Activated CD8-positive, alpha-beta memory T cell treated with anti-CD3 and anti-CD28 coated beads for 4 hours (primary cell): ENCODE results near the gene MANEAL.
"Not testable (repeated sequence)": the region's sequence is repeated elsewhere in the genome, so short reads cannot be mapped to it uniquely, and the experiment has no call there.

ENCODE experiments used
- DNase-seq, 2 donors: peaks; one replicate each; pipeline ENCODE4 v3.0.0-alpha.2; 2020; ENCODE audit warnings: low read depth in 2 of 2

Gene MANEAL, protein sequence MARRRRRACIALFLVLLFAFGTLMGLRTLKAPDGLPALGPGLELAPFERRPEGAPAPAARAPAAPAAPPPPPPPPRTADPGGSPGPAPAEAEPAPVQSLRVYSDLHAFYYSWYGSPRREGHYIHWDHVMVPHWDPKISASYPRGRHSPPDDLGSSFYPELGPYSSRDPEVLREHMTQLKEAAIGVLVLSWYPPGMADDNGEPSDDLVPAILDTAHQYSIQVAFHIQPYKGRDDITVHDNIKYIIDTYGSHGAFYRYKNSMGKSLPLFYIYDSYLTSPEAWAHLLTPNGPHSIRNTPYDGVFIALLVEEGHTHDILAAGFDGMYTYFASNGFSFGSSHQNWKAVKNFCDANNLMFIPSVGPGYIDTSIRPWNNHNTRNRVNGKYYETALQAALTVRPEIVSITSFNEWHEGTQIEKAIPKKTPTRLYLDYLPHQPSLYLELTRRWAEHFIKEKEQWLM

DNA sequence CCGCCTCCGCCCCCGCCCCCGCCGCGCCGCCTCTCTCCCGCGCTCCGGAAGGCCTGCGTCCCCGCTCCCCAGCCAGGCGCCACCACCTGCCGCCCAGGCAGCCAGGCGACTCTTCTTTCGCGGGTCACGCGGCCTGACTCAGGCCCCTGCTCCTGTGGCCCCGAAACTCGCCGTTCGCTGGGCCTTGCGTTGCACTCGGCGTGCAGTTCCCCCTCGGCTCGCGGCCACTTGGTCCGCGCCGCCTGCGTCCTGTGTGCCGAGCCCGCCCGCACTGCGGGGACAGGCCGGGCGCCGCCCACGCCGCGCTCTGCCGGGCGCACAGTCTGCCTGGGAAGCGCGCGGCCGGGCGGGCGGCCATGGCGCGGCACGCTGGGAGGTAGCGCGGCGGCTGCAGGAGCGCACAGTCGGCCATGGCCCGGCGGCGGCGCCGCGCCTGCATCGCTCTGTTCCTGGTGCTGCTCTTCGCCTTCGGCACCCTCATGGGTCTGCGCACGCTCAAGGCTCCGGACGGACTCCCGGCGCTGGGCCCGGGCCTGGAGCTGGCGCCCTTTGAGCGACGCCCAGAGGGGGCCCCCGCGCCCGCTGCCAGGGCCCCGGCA, at the start of gene MANEAL:
Gene MANEAL, plus strand, starts transcription at position 75 of the 599 bp plus-strand sequence. Its CDS starts 336 bp downstream, at position 411.
- no peak for DNase-seq

DNA sequence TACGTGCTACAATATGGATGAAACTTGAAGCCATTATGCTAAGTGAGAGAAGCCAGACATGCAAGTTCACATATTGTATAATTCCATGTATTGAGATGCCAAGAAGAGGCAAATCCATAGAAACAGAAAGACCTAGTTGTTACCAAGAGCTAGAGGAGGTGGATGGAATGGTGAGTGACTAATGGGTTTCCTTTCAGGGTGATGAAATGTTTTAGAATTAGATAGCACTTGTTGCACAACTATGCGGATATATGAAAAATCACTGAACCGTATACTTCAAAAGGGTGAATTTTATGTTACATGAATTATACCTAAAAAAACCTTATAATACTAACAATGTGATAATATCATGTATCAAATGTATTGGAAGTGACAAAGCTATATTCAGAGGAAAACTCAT, 46.8 kb upstream of the MANEAL start:
- DNase-seq, result no peak

DNA sequence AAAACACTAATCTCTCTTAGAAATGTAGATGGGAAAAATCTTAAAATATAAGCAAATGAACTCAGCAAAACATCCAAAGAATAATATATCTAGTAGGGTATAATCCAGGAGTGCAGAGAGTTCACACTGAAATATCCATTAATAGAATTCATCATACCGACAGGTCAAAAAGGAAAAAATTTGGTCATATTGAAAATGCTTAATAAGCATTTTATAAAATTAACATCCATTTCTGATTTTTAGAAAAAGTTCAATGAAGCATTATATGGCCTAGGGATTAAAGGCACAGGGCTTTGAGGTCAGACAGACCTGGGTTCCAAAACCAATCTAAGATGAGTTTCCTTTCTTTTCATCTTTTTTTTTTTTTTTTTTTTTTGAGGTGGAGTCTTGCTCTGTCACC, 45.1 kb upstream of the MANEAL start:
- DNase-seq, result no peak

DNA sequence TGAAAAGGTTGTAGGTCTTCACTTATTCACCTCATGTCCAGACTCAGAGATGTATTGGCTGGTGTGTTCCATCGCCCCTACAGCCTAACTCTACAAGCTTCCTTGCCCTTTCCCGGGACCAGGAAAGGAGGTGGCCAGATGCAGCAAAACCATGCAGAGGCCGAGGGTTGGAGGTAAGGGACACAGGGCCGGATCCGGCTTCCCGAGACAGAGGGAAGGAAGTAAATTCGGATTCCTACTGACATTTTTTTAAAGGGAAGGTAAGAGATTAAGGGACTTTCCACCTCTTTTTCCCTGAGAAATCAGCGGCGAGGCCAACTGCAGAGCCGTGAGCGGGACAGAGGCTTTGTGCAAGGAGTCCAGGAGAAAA, 41.4 kb upstream of the MANEAL start:
- no peak for DNase-seq

DNA sequence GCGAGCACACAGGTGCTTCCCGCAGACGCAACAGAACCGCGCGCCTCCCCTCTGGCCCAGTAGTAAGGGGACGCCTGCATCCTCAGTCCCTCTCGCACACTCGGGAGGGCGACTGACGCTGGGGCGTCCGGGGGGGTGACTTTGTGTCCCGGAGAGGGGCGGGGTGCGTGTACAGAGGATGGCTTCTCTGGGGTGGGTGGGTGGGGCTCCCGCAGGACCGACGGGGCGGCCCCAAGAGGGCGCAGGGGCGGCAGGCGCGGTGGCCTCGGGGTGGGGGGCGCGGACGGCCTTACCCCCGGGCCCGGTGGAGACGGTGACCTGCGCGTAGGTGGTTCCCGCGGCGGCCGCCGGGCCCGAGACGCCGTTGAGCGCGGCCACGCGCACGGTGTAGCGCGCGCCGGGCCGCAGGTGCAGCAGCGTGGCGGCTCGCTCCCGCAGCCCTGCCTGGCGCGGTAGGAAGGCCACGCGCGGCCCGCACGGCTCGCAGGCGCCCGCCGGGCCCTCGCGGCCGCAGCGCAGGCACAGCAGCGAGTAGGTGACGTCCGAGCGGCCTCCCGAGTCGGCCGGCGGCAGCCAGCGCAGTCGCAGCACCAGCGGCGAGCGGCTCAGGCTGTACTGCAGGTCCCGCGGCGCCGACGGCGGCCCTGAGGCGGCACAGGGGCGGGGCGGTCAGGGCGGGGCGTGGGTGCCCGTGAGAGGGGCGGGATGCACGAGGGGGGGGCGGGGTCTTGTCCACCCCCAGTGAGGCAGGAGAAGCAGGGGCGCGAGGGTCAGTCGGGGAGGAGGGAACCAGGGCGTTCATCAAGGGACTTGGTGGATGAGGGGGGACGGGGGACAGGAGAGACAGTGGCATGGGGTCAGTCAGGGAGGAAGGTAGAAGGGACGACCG, 40.8 kb upstream of the MANEAL start:
- DNase-seq, result no peak

DNA sequence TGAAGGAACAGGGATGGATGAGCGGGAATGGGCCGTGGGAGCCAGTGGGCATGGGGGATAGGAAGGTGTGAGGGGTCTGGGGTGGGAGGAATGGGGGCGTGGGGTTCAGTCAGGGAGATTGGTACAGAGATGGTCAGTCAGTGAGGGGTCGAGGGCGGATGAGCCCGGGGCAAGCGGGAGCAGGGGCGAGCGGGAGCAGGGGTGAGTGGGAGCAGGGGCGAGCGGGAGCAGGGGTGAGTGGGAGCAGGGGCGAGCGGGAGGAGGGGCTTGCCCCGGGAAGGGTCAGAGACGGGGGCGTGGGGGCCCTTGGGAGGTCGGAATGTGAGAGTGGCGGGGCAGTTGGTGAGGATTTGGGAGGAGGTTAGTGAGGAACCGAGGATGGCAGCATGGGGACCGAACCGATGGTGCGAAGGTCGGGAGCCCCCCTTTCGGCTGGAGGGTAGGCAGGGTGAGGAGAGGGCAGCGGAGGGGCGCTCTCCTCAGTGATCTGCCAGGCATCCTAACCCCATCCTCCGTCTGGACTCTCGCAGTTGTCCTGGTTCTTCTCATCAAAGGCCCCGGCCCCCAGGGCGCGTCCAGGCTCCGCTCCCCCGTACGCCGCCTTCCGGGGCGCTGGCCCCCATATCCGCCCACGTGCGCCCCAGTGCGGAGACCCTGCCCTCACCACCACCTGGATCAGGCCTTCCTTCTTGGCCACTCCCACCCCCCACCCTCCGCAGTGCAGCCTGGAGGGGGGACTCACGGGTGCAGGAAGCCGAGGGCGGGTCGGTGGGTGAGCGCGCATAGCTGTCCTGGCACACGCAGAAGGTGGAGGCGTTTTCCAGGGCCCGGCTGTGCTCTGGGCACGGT, 40.0 kb upstream of the MANEAL start:
- DNase-seq, result no peak

DNA sequence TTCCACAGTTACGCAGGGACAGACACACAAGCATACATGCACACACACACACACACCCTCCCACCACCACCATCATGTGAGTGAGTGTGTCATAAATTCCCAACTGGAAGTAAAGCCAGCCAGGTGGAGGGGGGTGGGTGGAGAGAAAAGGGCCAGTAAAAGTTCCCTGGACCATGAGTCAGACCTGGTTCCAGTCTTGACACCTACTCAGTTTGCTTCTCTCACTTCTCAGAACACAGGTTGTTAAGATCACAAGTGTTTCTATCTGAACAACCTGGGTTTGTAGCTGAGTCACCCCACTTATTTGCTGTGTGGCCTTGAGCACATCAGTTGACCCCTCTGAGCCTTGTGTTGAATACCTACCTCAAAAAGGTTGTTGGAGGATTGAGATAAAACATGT, 38.4 kb upstream of the MANEAL start:
- no peak for DNase-seq

DNA sequence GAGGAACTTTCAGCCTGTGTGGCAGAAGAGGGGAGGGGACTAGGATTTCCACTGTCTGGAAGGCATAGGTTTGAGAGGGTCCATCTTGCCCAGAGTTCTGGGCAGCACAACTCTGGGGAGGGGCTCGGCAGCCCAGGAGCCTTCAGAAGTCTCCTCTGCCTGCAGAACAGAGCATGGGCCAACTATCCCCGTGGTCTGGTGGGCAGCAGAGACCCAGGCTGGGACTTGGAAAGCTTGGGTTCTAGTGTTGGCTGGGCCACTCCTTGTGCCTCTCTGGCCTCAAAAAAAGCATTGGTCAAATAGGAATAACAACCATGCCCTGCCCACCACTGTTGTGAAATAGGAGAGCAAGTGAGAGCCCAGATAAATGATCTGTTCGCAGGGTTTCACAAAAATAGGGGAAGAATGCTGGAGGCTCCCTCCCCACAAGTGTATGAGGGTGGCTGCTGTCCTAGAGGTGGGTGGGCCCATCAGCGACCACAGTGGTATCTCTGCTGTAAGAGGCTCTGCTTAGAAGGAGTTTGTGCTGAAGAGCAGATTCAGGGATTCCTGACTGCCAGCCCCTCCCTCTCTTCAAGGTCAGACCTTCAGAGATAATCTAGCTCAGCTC, 37.6 kb upstream of the MANEAL start:
- DNase-seq, result no peak

DNA sequence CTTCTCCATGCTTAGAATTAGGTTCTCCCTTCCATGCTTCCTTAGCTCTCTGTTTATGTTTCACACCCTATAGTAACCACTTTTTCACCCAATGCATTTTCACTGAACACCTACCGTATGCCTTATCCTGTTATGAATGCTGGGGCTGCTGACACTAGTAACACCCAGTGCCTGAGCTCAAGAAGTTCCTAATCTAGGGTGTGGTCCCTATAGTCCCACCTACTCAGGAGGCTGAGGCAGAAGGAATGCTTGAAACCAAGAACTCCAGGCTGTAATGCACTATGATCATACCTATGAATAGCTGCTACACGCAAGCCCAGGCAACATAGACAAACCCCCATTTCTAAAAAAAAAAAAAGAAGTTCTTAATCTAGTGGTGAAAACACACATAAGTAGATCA, 34.2 kb upstream of the MANEAL start:
- DNase-seq, result no peak

DNA sequence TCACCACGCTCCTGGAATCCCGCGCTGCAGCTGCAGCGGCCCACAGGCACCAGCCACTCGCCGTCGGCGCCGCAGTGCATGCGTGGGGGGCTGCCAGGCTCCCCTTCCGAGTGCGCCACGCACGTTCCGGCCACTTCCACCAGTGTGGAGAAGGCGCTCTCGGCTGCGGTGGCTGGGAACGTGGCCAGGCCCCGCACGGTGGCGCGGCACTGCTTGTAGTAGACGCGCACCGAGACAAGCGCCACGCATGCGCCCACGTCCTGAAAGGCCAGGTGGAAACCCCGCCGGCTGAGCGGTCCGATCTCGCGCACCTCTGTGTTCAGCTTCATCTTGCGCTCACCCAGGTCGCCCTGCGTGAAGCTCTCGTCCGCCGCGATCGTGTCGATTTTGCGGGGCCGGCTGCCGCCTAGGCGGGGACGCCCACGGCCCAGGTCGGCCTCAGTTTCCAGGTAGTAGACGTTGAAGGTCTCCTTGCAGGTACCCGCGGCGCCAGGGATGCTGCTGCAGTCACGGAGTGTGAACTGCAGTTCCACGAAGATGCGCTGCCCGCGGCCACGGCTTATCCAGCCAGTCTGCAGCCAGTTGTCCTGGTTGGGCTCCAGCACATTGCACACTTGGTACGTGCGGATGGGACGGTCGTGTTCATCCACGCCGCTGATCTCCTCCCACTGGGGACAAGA, 32.1 kb upstream of the MANEAL start:
- no peak for DNase-seq

DNA sequence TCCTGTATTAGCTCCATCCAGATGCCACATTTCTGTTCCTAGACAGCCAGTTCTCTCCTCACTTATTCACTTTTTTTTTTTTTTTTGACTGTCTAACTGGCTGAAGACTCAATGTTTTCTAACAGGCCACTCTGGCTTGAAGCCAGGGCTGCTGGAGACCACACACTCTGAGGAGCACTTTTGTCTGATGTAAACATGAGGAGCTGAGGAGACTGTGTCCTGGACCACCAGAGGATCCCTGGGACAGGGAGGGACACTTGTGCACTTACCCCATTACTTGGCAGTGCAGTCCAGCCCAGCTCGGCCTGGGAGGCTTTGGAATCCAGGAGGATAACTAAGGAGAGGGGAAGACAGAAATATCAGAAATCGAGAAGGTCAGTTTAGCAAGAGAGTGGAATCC, 31.1 kb upstream of the MANEAL start:
- DNase-seq, result no peak

DNA sequence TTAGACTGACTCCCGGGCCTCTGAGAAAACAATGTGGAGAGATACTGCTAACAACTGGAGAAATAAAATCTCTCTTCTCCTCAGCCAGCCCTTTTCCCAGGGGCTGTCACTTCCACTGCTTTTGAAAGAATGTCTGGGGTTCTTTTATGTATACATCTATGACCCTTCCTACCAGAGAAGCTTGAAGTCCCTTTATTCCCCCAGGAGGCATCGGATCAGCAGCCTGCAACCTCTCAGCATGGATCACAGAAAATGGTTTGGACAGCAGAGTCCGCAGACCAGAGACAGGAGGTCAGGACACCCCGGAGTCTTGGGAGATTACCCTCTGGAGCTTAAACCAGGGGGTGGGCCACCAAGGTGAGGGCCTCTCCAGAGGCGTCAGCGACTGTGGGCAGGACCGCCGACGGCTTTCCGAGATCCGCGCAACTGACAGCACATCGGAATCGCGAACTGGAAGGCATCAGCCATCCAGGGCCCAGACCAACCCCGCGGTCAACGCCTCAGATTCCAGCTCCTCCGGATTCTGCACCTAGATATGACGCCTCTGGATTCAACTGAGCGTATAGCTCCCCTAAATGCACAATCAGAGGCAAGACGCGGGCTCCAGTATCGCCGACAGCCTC, 29.7 kb upstream of the MANEAL start:
- DNase-seq, result no peak

DNA sequence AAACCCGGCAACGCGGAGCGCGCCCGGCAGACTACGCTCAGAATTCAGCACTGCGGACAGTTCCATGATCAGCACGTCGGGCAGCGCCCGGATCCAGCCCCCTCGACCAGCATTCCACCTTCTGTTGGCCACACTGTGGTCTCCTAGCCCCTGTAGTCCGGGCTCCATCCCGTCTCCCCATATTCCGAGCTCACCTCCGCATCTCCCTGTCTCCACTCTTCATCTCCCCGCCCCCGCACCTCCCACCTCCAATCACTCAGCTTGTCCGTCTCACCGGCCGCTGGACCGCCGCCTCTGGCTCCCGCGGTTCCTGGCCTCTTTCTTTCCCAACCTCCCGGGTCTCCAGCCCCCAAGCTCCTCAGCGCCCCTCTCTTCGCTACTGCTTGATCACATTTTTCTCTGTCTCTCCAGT, 29.2 kb upstream of the MANEAL start:
- no peak for DNase-seq

DNA sequence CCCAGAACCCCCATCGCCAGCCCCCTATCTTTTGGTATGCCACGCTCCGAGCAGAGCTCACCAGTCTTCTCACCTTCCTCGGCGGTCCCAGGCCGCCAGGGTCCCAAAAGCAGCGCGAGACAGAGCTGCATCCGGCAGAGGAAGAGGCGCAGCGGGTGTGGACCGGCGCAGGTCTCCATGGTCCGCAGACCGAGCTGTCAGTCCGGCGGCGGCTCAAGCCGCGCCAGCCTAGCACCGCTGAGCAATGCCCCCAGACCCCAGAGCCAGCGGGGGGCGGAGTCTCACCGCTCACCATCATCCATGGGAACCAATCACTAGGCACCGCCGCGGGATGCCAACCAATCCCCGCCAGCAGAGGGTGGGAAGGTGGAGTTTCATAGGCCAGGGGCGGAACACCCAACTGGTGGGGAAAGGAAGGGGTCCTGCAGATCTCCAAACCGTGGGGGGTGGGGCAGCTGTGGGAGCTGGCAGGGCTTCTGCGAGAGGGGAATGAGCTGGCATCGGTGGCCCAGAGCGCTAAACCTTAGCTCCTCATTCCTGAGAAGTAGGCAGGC, 28.7 kb upstream of the MANEAL start, which contains the start of gene EPHA10:
Gene EPHA10, minus strand, starts transcription at position 233 of the 554 bp plus-strand sequence. Its CDS starts 54 bp downstream, at position 179.
- no peak for DNase-seq

DNA sequence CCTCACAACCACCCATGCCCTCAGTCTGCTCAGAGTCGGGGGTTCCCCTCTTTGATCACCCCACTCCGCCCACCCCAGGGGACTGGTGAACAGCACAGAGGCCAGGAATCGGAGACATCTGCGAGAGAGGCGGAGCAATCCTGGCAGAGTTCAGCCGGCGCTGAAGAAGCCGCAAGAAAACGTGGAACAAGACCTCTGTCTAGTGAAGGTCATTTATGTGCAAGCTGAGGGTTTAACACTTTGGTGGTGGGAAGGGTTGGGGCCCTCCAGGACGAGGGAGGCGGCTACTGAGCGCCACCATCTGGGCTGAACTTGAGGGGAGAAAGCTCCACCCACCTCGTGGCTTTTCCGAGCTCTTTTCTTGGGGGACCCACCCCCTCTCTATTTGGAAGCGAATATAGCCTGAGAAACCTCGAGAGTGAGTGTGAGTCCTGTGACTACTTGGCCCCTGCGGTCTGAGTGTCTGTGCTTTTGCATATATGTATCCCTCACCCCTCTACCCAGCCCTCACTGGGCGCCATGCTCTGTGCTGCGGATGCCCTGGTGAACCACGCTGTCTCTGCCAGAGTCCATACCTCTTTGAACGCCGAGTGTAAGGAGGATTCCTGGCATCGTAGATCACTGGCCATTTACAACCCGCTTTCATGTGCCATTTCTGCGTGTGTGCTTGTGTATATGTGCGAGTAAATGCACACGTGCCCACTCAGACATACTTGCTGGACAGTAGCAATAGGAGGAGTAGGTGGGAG, 27.6 kb upstream of the MANEAL start:
- DNase-seq, result no peak

DNA sequence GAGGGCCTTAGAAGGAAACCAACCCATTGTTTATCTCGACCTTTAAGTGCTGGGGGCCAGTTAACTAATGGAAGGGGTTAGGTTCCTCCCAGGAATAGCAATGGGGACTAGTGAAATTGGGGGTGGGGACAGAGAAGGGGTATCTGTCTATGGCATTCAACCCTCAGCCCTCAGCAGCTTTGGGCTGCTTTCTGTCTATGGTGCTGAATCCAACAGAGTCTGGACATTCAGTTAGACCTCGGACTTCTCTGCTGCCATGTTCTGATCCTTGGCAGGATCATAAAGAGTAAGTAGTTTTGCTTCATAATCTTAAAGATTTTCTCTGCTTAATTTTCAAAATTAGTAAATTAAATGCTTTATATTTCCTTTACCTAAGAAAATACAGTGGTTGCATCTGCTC, 26.2 kb upstream of the MANEAL start:
- DNase-seq, result no peak

DNA sequence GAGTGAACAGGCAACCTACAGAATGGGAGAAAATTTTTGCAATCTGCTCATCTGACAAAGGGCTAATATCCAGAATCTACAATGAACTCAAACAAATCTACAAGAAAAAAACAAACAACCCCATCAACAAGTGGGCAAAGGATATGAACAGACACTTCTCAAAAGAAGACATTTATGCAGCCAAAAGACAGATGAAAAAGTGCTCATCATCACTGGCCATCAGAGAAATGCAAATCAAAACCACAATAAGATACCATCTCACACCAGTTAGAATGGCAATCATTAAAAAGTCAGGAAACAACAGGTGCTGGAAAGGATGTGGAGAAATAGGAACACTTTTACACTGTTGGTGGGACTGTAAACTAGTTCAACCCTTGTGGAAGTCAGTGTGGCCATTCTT, 22.2 kb upstream of the MANEAL start:
- not testable (repeated sequence) for DNase-seq

DNA sequence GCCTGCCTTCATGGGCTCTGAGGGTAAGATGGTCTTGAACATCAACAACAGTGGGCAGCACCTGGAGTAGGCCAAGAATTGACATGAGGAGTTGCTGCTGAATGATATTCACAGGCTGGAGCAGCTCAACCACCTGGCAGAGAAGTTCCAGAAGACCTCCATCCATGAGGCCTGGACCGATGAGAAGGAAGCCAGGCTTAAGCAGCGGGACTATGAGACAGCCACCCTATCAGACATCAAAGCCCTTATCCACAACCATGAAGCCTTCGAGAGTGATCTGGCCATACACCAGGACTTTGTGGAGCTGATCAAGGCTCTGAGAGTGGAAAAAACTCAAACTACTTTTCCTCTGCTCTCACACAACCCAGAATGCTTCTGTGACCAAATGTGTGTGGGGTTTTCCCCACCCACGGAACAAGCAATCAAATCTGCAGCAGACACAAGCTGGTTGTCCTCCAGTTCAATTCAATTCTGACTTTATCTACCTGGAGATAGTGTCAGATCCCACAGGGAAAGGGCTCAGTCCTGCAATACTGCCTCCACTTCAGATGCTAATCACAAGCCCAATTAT, 16.6 kb upstream of the MANEAL start:
- no peak for DNase-seq

DNA sequence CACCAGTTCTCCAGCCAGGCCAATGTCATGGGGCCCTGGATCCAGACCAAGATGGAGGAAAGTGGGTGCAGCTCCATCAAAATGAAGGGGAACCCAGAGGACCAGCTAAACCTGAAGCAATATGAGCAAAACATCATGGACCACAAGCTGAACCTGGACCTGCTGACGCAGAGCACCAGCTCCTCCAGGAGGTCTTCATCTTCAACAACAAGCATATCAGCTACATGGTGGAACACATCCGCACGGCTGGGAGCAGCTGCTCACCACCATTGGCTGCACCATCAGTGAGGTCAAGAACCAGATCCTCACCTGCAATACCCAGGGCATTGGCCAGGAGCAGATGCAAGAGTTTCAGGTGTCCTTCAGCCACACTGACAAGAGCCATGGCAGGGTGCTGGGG, 15.0 kb upstream of the MANEAL start:
- no peak for DNase-seq
